ENCODE data around the gene PIGU.

DNA sequence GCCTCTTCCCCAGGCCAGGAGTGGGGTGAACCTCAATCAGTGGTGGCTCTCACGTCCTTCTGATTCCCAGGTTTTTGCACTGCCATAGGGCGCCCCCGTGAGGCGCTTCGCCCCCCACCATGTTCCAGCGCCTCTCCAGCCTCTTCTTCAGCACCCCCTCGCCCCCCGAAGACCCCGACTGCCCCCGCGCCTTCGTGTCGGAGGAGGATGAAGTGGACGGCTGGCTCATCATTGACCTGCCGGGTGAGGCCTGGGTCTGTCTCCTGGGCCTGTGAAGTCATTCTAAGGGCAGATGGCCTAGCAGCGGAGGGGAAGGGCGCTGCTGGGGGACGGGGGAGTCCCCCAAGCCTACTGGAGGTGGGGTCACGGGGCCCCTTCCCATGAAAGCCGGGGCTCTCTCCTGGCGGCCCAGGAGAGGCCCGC is 31.7 kb upstream of the PIGU start:
- TF ChIP-seq, protein P1, sequence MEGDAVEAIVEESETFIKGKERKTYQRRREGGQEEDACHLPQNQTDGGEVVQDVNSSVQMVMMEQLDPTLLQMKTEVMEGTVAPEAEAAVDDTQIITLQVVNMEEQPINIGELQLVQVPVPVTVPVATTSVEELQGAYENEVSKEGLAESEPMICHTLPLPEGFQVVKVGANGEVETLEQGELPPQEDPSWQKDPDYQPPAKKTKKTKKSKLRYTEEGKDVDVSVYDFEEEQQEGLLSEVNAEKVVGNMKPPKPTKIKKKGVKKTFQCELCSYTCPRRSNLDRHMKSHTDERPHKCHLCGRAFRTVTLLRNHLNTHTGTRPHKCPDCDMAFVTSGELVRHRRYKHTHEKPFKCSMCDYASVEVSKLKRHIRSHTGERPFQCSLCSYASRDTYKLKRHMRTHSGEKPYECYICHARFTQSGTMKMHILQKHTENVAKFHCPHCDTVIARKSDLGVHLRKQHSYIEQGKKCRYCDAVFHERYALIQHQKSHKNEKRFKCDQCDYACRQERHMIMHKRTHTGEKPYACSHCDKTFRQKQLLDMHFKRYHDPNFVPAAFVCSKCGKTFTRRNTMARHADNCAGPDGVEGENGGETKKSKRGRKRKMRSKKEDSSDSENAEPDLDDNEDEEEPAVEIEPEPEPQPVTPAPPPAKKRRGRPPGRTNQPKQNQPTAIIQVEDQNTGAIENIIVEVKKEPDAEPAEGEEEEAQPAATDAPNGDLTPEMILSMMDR (IDR thresholded peaks at IDR 0.05): no peak
- TF ChIP-seq ZFX (IDR thresholded peaks at IDR 0.05; ENCODE audit: borderline replicate concordance): no peak
